Measurements from ENCODE around the gene LHPP.

Gene LHPP

DNA sequence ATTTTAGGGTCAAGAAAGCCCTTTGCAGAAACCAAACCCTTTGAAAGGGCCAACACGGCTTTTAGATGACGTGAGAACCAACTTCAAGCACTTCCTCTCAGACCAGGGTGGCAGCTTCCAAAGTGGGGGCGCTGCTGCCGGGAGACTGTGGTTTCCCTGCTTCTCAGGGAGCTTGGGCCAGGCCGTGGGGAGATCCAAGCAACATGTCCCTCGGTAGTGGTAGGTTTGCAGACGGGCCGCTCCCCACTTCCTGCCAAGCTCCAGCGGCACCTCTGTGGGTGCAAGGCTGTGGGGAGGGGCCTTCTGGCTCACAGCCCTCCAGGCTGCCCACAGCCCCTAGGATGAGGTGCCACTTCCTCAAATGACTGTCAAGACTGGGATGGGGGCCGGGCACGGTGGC lies 150.1 kb downstream of the LHPP start:
- DNase-seq: peak; percentile 43

- no peak for DNase-seq
Observed at GRCh38 chr10:124612611-124613498, 151.2 kb downstream of the LHPP start.

GRCh38 chr10:124614003-124614659 lies 152.5 kb downstream of the LHPP start:
- DNase-seq: no peak

DNA sequence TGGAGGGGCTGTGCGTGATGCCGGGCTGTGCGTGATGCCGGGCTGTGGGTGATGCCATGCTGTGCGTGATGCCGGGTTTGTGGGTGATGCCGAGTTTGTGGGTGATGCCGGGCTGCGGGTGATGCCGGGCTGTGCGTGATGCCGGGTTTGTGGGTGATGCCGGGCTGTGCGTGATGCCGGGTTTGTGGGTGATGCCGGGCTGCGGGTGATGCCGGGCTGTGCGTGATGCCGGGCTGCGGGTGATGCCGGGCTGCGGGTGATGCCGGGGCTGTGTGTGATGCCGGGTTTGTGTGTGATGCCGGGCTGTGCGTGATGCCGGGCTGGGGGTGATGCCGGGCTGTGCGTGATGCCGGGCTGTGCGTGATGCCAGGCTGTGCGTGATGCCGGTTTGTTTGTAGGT lies 153.6 kb downstream of the LHPP start:
- no peak for DNase-seq

DNA sequence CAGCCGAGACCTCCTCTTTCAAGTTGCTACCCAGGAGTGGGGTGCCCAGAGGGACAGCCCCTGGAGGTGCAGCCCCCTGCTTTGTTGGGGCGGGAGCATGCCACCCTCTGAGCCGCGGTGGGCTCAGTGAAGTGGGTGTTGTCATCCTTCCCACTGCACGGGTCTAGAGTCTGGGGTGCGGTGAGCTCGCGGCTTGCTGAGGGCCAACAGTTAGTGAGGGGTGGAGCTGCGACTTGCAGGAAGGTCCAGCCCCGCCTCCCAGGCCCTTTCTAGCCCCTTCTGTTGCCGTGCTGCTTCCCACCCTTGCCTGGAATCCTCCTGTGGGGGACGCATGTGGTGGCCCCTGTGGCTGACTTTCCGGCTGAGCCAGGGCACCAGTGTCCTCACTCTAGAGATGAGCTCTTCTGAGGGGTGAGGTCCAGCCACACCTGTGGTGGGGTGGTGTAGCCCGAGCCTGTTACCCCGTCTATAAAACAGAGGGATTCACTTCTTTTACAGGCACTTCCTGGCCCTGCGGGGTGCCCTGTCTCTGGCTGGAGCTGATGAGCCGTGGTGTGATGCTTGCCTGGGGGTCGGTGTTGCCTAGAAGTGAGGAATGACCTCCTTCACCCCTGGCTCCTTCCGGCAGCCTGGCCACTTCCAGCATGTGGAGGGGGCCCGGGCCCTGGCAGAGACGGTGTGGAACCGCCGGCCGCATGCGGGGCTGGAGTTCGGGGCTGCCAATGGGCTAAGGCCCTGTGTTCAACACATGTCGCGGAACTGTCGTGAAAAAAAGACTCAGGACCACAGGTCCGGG lies 154.6 kb downstream of the LHPP start:
- DNase-seq: no peak

GRCh38 chr10:124616836-124617130 lies 155.2 kb downstream of the LHPP start:
- DNase-seq: no peak

DNA sequence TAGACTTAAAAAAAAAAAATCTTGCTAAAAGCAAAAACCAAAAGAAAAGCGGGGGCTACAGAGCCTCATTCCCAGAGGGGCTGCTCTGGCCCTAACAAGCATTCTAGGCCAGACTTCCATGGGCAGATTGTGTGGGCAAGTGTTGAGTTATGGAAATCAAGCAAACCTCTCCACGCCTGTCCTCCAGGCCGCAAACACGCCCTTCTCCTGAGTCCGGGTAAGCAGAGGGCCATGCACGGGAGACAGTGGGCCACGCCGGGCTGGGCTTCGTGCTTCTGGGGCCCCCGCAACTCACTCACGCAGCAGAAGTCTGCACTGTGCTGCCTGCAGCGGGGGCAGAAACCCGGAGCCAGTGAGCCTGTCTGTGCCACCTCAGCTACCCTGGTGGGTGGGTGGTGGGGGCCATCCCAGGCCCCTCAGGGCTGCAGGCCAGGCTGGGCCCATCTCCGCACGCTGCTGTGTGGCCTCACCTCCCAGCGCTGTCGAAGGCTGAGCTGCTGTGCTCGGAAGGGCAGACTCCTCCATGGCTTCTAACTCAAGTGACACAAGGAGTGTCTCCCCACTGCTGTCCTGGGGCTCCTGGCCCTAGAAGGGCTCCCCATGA lies 156.9 kb downstream of the LHPP start:
- DNase-seq: no peak

DNA sequence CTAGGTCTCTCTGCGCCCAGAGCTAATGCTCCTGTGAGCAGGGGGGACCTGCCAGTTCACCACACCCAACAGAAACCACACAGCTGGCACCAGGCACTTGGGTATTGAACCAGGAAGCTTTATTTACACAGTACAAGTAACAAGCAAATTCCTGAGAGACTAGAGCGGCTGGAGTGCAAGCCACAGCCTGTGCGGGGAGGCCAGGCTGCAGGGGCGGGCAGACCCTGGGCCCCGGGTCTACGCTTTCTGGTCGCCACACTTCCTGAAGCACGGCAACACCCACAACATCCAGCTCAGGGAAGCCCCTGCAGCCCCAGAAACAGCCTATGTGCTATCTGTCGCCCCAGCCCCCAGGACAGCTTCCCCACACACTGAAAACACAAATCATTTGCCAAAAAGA lies 157.6 kb downstream of the LHPP start:
- no peak for DNase-seq

GRCh38 chr10:124619802-124620490 lies 158.3 kb downstream of the LHPP start:
- peak; percentile 28 for DNase-seq

DNA sequence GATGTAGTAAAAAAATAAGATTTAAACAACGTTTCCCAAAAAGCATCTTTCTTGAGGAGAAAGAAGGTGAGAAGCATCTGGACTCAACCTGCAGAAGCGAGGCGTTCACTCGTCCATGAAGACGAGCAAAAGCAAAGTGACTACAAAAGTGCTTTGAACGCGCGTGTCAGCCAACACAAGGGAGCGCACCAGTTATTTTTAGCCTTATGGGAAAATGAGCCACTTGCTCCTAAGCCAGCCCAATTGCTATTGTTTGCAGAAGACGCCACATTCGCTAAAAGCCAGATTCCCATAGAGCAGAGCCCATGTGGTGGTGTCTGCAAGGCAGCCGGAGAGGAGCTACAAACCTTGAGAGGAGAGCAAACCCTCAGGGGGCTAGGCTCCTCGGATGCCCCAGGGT lies 160.0 kb downstream of the LHPP start:
- no peak for DNase-seq

- DNase-seq: no peak
Observed at GRCh38 chr10:124622158-124622557, 160.5 kb downstream of the LHPP start.

DNA sequence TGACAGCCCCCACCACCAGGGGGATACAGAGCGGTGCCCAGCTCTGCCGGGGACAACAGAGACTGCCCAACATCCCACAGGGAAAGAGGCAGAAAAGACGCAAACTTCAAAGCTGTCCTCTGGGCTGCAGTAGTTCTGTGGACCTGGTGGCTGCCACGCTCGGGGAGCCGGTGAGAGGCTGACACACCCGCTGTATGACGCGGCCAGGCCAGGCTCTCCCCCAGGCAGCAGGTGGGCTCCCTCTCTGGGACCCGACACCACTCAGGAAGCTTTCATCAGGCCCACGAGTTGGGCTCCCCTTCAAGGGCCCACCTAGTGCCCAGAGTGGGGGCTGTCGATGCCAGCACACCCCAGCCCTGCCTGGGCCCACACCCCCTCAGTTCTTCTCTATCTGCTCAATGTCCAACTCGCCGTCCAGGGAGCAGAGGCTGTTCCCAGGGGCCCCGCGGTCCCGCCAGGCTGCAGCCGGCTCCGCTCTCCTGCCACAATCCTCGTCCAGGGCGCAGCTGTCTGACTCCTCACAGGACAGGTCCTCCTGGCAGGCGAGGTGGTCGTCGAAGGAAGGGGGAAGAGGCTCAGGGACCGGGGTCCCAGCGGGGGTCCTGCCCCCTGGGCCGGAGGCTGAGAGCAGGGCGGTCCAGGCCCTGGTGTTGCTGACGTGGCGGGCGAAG lies 161.4 kb downstream of the LHPP start:
- DNase-seq: no peak

- no peak for DNase-seq
Observed at GRCh38 chr10:124624006-124624405, 162.4 kb downstream of the LHPP start.

DNA sequence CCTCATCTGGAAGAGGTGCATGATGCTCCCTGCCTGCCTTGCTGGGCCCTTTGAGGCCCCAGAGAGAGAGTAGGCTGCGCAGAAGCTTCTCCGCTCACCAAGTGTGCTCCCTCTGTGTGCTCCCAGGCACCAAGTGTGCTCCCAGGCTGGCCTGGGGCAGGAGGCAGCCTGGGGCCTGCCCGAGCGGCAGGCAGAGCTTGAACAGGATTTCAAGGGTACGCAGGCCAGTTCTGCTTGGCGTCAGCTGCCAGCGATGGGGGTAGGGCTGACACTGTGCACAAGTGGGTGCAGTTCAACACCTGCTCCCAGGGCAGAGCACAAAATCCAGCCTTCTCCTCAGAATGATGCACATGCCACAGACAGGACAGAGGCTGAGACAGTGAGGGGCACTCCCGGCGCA lies 162.8 kb downstream of the LHPP start:
- DNase-seq: no peak

DNA sequence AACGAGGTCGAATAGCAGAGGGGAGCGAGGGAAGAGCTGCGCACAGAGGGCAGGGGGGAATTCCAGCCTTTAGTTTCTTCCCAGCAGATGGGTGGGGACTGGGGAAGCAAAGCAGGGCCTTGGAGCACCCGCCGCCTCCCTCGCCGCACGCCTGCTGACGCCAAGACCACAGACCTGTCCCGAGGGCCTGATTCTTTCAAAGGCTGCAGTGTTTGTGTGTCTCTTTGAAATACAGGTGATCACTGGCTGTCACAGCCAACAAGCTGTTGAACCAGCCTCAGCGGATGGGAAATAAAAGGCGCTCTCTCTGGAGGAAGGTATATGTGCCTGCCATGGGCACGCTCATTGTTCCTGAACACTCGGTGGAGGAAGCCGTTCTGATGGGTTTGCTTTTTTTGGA lies 163.3 kb downstream of the LHPP start:
- no peak for DNase-seq

- no peak for DNase-seq
Observed at GRCh38 chr10:124625831-124626238, 164.2 kb downstream of the LHPP start.

DNA sequence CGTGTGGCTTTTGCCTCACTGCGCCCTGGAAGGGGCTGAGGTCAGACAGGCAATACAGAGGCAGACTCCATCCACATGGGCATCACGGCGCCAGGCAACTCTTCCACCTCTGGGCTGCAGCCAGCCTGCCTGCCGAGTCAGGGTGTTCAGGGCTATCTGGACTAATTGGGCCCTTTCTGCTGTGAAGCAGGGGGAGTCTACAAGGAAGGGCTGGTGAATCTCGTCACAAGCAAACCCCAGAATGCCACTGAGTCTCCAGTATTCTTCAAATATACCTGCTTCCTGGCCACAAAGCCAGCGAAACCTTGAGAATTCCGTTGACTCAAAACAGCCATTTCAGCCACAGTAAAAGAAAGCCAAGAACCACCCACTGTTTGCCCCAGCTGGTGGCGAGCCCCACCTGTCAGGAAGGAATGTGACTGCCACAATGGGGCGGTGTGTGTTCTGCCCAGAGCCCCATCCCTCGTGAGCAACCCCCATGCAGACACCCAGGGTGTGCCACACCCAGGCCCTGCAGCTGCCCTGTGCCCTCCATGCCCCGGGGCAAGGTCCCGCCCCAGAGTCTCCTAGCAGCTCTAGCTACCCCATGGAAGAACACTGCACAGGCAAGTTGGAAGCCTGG lies 165.2 kb downstream of the LHPP start:
- no peak for DNase-seq

GRCh38 chr10:124627866-124628675 lies 166.4 kb downstream of the LHPP start:
- peak; percentile 48 for DNase-seq

- no peak for DNase-seq
Observed at GRCh38 chr10:124628676-124629021, 167.0 kb downstream of the LHPP start.

- DNase-seq: no peak
Observed at GRCh38 chr10:124629415-124629814, 167.8 kb downstream of the LHPP start.

DNA sequence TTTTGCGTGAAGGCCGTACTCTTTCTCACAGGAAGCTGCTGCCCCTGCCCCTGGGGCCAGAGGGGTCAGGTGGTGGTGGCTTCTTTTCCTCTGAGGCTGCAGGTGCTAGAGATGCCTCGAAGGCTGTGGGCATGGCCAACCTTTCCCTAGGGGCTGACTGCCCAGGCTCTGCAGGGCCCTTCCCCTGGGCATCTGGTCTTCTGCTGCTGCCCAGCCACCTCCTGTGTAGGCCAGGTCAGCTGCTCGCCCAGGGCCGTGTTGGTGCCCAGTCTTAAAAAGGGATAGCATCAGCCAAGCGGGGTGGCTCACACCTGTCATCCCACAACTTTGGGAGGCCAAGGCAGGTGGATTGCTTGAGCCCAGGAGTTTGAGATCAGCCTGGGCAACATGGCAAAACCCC lies 168.2 kb downstream of the LHPP start:
- DNase-seq: no peak

Measured in suppressor macrophage treated with lipopolysaccharide for 4 hours (primary cell).